ENCODE measurements around the gene TAF1C. TPM values are rescaled to one million over a fixed set of nuclear protein-coding genes. Genes with fewer than 3 reads are reported as not detected.
A peak's percentile ranks its signal among the peaks of the same experiment; 100 is the strongest.

The TAF1C gene
- total RNA-seq, 1 experiment from 2014 or later, result 40.2 TPM

- Histone ChIP-seq H4K20me1 (ENCODE audit: insufficient read depth) (no peaks in the 10 kb centered on the region), H3F3A (ENCODE audit: insufficient read depth, low read depth) (no peaks in the 10 kb centered on the region), H3K27me3 (ENCODE audit: insufficient read depth, low read depth) (no peaks in the 10 kb centered on the region), H3K4me1 (replicated peaks; ENCODE audit: insufficient read depth) (peaks cover 11% of the 10 kb centered on the region; the same call in 1 of the 2 replicates), H3K4me3 (no peak overlapping the region), H3K4me2 (no peak overlapping the region), H2AFZ (no peak overlapping the region), H3K9me3 (ENCODE audit: insufficient read depth, low read depth) (no peaks in the 10 kb centered on the region), H3K9me2 (ENCODE audit: insufficient read depth) (no peaks in the 10 kb centered on the region), H3K27ac (no peak overlapping the region), H3K79me2 (ENCODE audit: low read depth) (no peaks in the 10 kb centered on the region), H3K36me3 (ENCODE audit: low read depth) (no peaks in the 10 kb centered on the region)
- ChIA-PET CTCF (no interaction called here), POLR2A (ENCODE audit: unreplicated experiment) (no interaction called here)
- intact Hi-C loops (cut with micrococcal nuclease; ENCODE audit: unreplicated experiment), result no loop called here
- TF ChIP-seq CTCF (conservative IDR thresholded peaks at IDR 0.05) (peak; percentile 27; the same call in 1 of the 2 replicates), EZH2 (IDR thresholded peaks at IDR 0.05; ENCODE audit: low read depth) (no peak)
- no TSS peak for BruUV-seq (replicated peaks)
- no peak for DNase-seq
Observed at GRCh38 chr16:84209989-84210388, 23.1 kb upstream of the TAF1C start.

- H3K27ac ChIP-seq, result no peak overlapping the region
- no peak for DNase-seq
- H3K9me3 ChIP-seq (ENCODE audit: insufficient read depth, low read depth), result no peaks in the 10 kb centered on the region
- TF ChIP-seq EZH2 (IDR thresholded peaks at IDR 0.05; ENCODE audit: low read depth), result no peak
- TF ChIP-seq CTCF (conservative IDR thresholded peaks at IDR 0.05), result no peak
- no peaks in the 10 kb centered on the region for H3K27me3 ChIP-seq (ENCODE audit: insufficient read depth, low read depth)
- no peaks in the 10 kb centered on the region for H3K79me2 ChIP-seq (ENCODE audit: low read depth)
- H4K20me1 ChIP-seq (ENCODE audit: insufficient read depth), result no peaks in the 10 kb centered on the region
- peaks cover 8% of the 10 kb centered on the region; the same call in 1 of the 2 replicates for H3K4me1 ChIP-seq (replicated peaks; ENCODE audit: insufficient read depth)
- POLR2A ChIA-PET (ENCODE audit: unreplicated experiment), result no interaction called here
- H3K4me3 ChIP-seq, result no peak overlapping the region
- H3F3A ChIP-seq (ENCODE audit: insufficient read depth, low read depth), result no peaks in the 10 kb centered on the region
- H3K4me2 ChIP-seq, result no peak overlapping the region
- intact Hi-C loops (cut with micrococcal nuclease; ENCODE audit: unreplicated experiment), result no loop called here
- no peak overlapping the region for H2AFZ ChIP-seq
- no peaks in the 10 kb centered on the region for H3K36me3 ChIP-seq (ENCODE audit: low read depth)
- CTCF ChIA-PET, result no interaction called here
- H3K9me2 ChIP-seq (ENCODE audit: insufficient read depth), result no peaks in the 10 kb centered on the region
- no TSS peak for BruUV-seq (replicated peaks)
Observed at GRCh38 chr16:84207879-84208278, 21.0 kb upstream of the TAF1C start.

- Histone ChIP-seq H3K27me3 (ENCODE audit: insufficient read depth, low read depth) (no peaks in the 10 kb centered on the region), H3K36me3 (ENCODE audit: low read depth) (no peaks in the 10 kb centered on the region), H3F3A (ENCODE audit: insufficient read depth, low read depth) (no peaks in the 10 kb centered on the region), H3K9me2 (ENCODE audit: insufficient read depth) (no peaks in the 10 kb centered on the region), H4K20me1 (ENCODE audit: insufficient read depth) (no peaks in the 10 kb centered on the region), H3K79me2 (ENCODE audit: low read depth) (no peaks in the 10 kb centered on the region), H3K9me3 (ENCODE audit: insufficient read depth, low read depth) (no peaks in the 10 kb centered on the region), H2AFZ (no peak overlapping the region), H3K27ac (no peak overlapping the region), H3K4me2 (no peak overlapping the region), H3K4me3 (no peak overlapping the region), H3K4me1 (replicated peaks; ENCODE audit: insufficient read depth) (peaks cover 8% of the 10 kb centered on the region; the same call in 1 of the 2 replicates)
- CTCF ChIA-PET, result no interaction called here
- no TSS peak for BruUV-seq (replicated peaks)
- POLR2A ChIA-PET (ENCODE audit: unreplicated experiment), result no interaction called here
- no peak for DNase-seq
- TF ChIP-seq EZH2 (IDR thresholded peaks at IDR 0.05; ENCODE audit: low read depth) (no peak), CTCF (conservative IDR thresholded peaks at IDR 0.05) (no peak)
- intact Hi-C loops (cut with micrococcal nuclease; ENCODE audit: unreplicated experiment), result no loop called here
Observed at GRCh38 chr16:84207251-84207650, 20.4 kb upstream of the TAF1C start.
